HepG2 (cell line): Measurements from ENCODE around the gene NMNAT1. TPM values are rescaled to one million over a fixed set of nuclear protein-coding genes. Genes with fewer than 3 reads are reported as not detected.

ENCODE experiments used
- GABPA ChIP-seq, 2 experiments: IDR thresholded peaks; 2 replicates each; pipeline ENCODE4 v1.6.1; 2011 to 2016; ENCODE audit warnings: low read depth in 2 of 2, low read length in 1 of 2, missing biosample characterization in 1 of 2, missing genetic modification characterization in 1 of 2
- GMEB2 ChIP-seq: IDR thresholded peaks from 2 replicates; pipeline ENCODE4 v1.6.1; 2016; ENCODE audit warnings: missing biosample characterization, missing genetic modification reagents, low read depth
- HNRNPK ChIP-seq: fragments of 200-400 bp; formaldehyde crosslinking; IDR thresholded peaks from 2 replicates; pipeline ENCODE4 v1.6.1; 2018; ENCODE audit warnings: low read length, low read depth, moderate library complexity, mild to moderate bottlenecking; ENCODE audit not compliant: poor library complexity, severe bottlenecking
- HNRNPL ChIP-seq: fragments of 200-400 bp; formaldehyde crosslinking; IDR thresholded peaks from 2 replicates; pipeline ENCODE4 v1.6.1; 2017; ENCODE audit warnings: mild to moderate bottlenecking, low read depth, low read length
- IRF1 ChIP-seq: sonication (generic); formaldehyde crosslinking; IDR thresholded peaks from 2 replicates; pipeline ENCODE4 v1.4.0; 2020; ENCODE audit warnings: low read depth, mild to moderate bottlenecking, missing genetic modification reagents
- KAT2B ChIP-seq: fragments of 150-350 bp; IDR thresholded peaks from 2 replicates; pipeline ENCODE4 v1.6.1; 2014; ENCODE audit warnings: low read depth, low read length, borderline replicate concordance
- POLR2AphosphoS2 ChIP-seq: IDR thresholded peaks from 2 replicates; pipeline ENCODE4 v1.6.1; 2011; ENCODE audit warnings: low read depth, low read length, improper control_type of control experiment
- SETDB1 ChIP-seq: sonication (generic); formaldehyde crosslinking; IDR thresholded peaks from 2 replicates; pipeline ENCODE4 v1.5.1; 2020; ENCODE audit warnings: missing genetic modification reagents, mild to moderate bottlenecking, borderline replicate concordance
- SIN3A ChIP-seq: IDR thresholded peaks from 2 replicates; pipeline ENCODE4 v1.6.1; 2011; ENCODE audit warnings: low read depth, mild to moderate bottlenecking, control low read depth, low read length, borderline replicate concordance
- TFAP4 ChIP-seq: sonication (generic); IDR thresholded peaks from 2 replicates; pipeline ENCODE4 v1.6.1; 2016; ENCODE audit warnings: low read depth, borderline replicate concordance
- U2AF1 ChIP-seq: fragments of 200-400 bp; formaldehyde crosslinking; optimal IDR thresholded peaks from 2 replicates; pipeline ENCODE3; 2017; ENCODE audit warnings: mild to moderate bottlenecking, low read depth, low read length
- ZBTB46 ChIP-seq: sonication (generic); formaldehyde crosslinking; IDR thresholded peaks from 2 replicates; pipeline ENCODE4 v1.4.0; 2020; ENCODE audit warnings: mild to moderate bottlenecking, missing genetic modification reagents, borderline replicate concordance
- ZNF382 ChIP-seq: sonication (generic); formaldehyde crosslinking; IDR thresholded peaks from 2 replicates; pipeline ENCODE4 v1.5.0; 2020; ENCODE audit warnings: missing genetic modification reagents, mild to moderate bottlenecking, borderline replicate concordance
- ZNF530 ChIP-seq: sonication (generic); formaldehyde crosslinking; IDR thresholded peaks from 2 replicates; pipeline ENCODE4 v1.5.0; 2020; ENCODE audit warnings: low read depth, mild to moderate bottlenecking, missing genetic modification reagents
- ZNF609 ChIP-seq: sonication (generic); formaldehyde crosslinking; IDR thresholded peaks from 2 replicates; pipeline ENCODE4 v1.4.0; 2020; ENCODE audit warnings: mild to moderate bottlenecking, missing genetic modification reagents, borderline replicate concordance
- ZNF75D ChIP-seq: sonication (generic); formaldehyde crosslinking; IDR thresholded peaks from 2 replicates; pipeline ENCODE4 v1.8.1; 2023; ENCODE audit warnings: missing genetic modification reagents, mild to moderate bottlenecking, borderline replicate concordance
- ZNF878 ChIP-seq: sonication (generic); formaldehyde crosslinking; IDR thresholded peaks from 2 replicates; pipeline ENCODE4 v1.8.1; 2023; ENCODE audit warnings: mild to moderate bottlenecking, missing genetic modification reagents, moderate library complexity
- polyA plus RNA-seq, 8 experiments: library from polyadenylated mRNA; depleted of rRNA in 3 of 8; stranded (reverse) in 7 of 8; unstranded in 1 of 8; fragments of >200 nt; fragmentation: Illumina TruSeq in 4 of 8; extraction: Trizol in 4 of 8; gene quantifications; 2 replicates each; pipeline versions ENCODE4 v1.2.1 to v1.2.3, GENCODE V29; 2011 to 2016; ENCODE audit warnings: low read depth in 4 of 8, missing spikeins in 1 of 8, mixed read lengths in 1 of 8; ENCODE audit not compliant: insufficient read depth in 1 of 8
- total RNA-seq, 5 experiments: library from RNA; depleted of rRNA; stranded (reverse); fragments of >200 nt; fragmentation: Illumina TruSeq; extraction: Trizol; gene quantifications; 2 replicates each; pipeline ENCODE4 v1.2.3, GENCODE V29; 2016; ENCODE audit warnings: low read depth in 1 of 5

NMNAT1 gene
- total and polyA plus RNA-seq, 2 of the 13 experiments (the other 11 are each of a cell fraction or from before 2014, with no cell fraction given): 5.6 to 12.2 TPM

- no peak for TF ChIP-seq GMEB2 (CRISPR knock-in tag)
- no peak for TF ChIP-seq HNRNPK
- TF ChIP-seq GABPA (IDR thresholded peaks at IDR 0.05; ENCODE audit: low read depth, low read length): no peak
- no peak for TF ChIP-seq GABPA (CRISPR knock-in tag; IDR thresholded peaks at IDR 0.05; ENCODE audit: low read depth)
- peak; percentile 87; the same call in 1 of the 2 replicates for TF ChIP-seq TFAP4
- TF ChIP-seq ZNF878: no peak
- no peak for TF ChIP-seq POLR2AphosphoS2
- no peak for TF ChIP-seq ZNF609
- no peak for TF ChIP-seq KAT2B
- TF ChIP-seq SETDB1: no peak
- no peak for TF ChIP-seq ZBTB46 (CRISPR knock-in tag)
- TF ChIP-seq IRF1 (CRISPR knock-in tag): no peak
- TF ChIP-seq ZNF530: no peak
- TF ChIP-seq HNRNPL: 0 out of 2 replicates have a peak, but pooled peaks have one; percentile 64
- no peak for TF ChIP-seq U2AF1
- TF ChIP-seq ZNF382 (CRISPR knock-in tag): no peak
- no peak for TF ChIP-seq SIN3A
- TF ChIP-seq ZNF75D (CRISPR knock-in tag): no peak
Measured at GRCh38 chr1:9901148-9902059, 41.9 kb upstream of the NMNAT1 start (continued).
